ENCODE measurements around the gene APBB2. TPM values are rescaled to one million over a fixed set of nuclear protein-coding genes. Genes with fewer than 3 reads are reported as not detected.

APBB2 gene
- total RNA-seq, 2 donors from 2014 or later: 0.60 to 0.65 TPM

GRCh38 chr4:40812386-40812785 is 402.0 kb downstream of the APBB2 start:
- H3K9me3 ChIP-seq (ENCODE audit: control insufficient read depth, low read length, poor library complexity, severe bottlenecking): no peaks in the 10 kb centered on the region
- H3K27ac Mint-ChIP-seq: no peak overlapping the region
- H3K4me1 Mint-ChIP-seq: peaks cover 2% of the 10 kb centered on the region
- H3K27me3 Mint-ChIP-seq: peaks cover 10% of the 10 kb centered on the region
- no peaks in the 10 kb centered on the region for H3K36me3 Mint-ChIP-seq (ENCODE audit: low read depth)
- H3K4me3 Mint-ChIP-seq: no peak overlapping the region
- ATAC-seq: no peak
- no peak for DNase-seq

GRCh38 chr4:40811956-40812355 is 402.4 kb downstream of the APBB2 start:
- no peak for DNase-seq
- H3K36me3 Mint-ChIP-seq (ENCODE audit: low read depth): no peaks in the 10 kb centered on the region
- no peaks in the 10 kb centered on the region for H3K9me3 ChIP-seq (ENCODE audit: control insufficient read depth, low read length, poor library complexity, severe bottlenecking)
- peaks cover 13% of the 10 kb centered on the region for H3K27me3 Mint-ChIP-seq
- H3K27ac Mint-ChIP-seq: no peak overlapping the region
- H3K4me1 Mint-ChIP-seq: peaks cover 2% of the 10 kb centered on the region
- ATAC-seq: no peak
- no peak overlapping the region for H3K4me3 Mint-ChIP-seq

DNA sequence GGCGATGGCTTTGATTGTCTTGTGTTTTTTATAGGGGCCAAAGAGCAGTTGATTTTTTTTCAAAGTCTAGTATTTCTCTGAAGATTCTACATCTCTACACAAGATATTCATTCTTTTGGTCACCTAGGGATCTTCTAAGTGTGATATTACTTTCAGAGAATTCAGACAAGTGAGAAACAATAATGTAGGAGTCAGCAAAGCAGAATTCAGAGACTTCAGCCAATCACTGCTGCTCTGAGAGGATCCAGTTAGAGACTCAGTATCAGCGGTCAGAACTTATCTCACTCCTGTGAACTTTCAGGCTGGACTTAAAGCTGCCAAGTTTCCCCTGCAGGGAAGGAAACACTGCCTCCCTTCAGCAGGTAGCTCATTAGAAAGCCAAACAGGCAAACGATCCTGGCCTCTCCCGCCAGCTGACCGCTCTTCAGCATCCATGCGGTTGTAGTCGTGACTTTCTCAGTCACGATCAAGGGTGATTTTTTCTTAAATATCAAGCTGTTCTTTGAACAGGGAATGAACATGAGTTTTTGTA is 405.4 kb downstream of the APBB2 start:
- ATAC-seq: no peak
- Mint-ChIP-seq H3K36me3 (ENCODE audit: low read depth) (no peaks in the 10 kb centered on the region), H3K27ac (no peak overlapping the region), H3K27me3 (peaks cover 21% of the 10 kb centered on the region), H3K4me1 (no peaks in the 10 kb centered on the region), H3K4me3 (no peak overlapping the region)
- no peaks in the 10 kb centered on the region for H3K9me3 ChIP-seq (ENCODE audit: control insufficient read depth, low read length, poor library complexity, severe bottlenecking)
- no peak for DNase-seq

- no peaks in the 10 kb centered on the region for H3K9me3 ChIP-seq (ENCODE audit: control insufficient read depth, low read length, poor library complexity, severe bottlenecking)
- Mint-ChIP-seq H3K27me3 (peaks cover 21% of the 10 kb centered on the region), H3K4me3 (no peak overlapping the region), H3K36me3 (ENCODE audit: low read depth) (no peaks in the 10 kb centered on the region), H3K4me1 (no peaks in the 10 kb centered on the region), H3K27ac (no peak overlapping the region)
- no peak for ATAC-seq
- DNase-seq: no peak
These were observed 409.7 kb downstream of the APBB2 start for GRCh38 chr4:40804598-40804997.

- ATAC-seq: no peak
- H3K27ac Mint-ChIP-seq: no peak overlapping the region
- no peaks in the 10 kb centered on the region for H3K36me3 Mint-ChIP-seq (ENCODE audit: low read depth)
- H3K4me1 Mint-ChIP-seq: no peaks in the 10 kb centered on the region
- peaks cover 3% of the 10 kb centered on the region for H3K27me3 Mint-ChIP-seq
- no peak for DNase-seq
- H3K4me3 Mint-ChIP-seq: no peak overlapping the region
- no peaks in the 10 kb centered on the region for H3K9me3 ChIP-seq (ENCODE audit: control insufficient read depth, low read length, poor library complexity, severe bottlenecking)
These were observed 414.3 kb downstream of the APBB2 start for GRCh38 chr4:40800064-40800463.

DNA sequence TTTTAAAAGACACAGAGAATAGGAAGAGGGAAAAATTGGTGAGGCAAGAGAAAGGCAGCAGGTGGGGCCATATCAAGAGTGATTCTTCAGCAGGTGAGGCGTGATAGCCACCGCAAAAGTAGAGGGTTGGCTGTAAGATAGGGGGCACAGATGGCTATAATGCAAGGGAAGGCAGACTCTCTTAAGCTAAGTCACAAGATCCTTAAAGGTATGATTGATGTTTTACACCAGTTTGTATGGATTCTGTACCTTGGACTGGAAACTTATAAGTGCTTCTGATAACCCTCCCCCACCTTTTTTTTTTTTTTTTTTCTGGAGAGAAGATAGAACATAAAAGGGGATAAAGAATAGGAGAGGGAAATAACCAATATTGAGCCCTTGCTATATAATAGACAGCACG is 424.6 kb downstream of the APBB2 start:
- Mint-ChIP-seq H3K27ac (no peak overlapping the region), H3K27me3 (peaks cover 35% of the 10 kb centered on the region), H3K4me1 (peaks cover 3% of the 10 kb centered on the region), H3K36me3 (ENCODE audit: low read depth) (peaks cover 2% of the 10 kb centered on the region), H3K4me3 (no peak overlapping the region)
- H3K9me3 ChIP-seq (ENCODE audit: control insufficient read depth, low read length, poor library complexity, severe bottlenecking): no peaks in the 10 kb centered on the region
- ATAC-seq (no peak), DNase-seq (no peak)

DNA sequence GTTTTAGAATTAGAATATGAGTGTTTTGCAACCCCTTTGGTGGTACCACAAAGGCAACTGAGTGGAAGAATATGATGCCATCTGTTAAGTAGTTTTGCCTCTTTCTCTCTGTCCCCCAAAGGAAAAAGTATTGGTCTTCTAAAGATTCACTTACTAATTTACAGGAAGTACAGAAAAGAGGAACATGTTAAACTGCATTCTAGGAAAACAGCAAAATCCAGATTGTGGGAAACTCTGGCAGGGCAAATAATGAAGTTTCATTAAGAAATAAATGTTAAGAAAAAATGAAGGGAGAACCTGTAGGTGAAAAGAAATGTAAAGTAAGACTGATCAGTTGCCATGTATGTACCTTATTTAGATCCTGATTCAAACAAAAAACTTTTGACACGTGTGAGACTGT is 425.3 kb downstream of the APBB2 start:
- ATAC-seq: no peak
- Mint-ChIP-seq H3K27me3 (peaks cover 35% of the 10 kb centered on the region), H3K27ac (no peak overlapping the region), H3K4me1 (peaks cover 3% of the 10 kb centered on the region), H3K4me3 (no peak overlapping the region), H3K36me3 (ENCODE audit: low read depth) (peaks cover 2% of the 10 kb centered on the region)
- DNase-seq: no peak
- no peaks in the 10 kb centered on the region for H3K9me3 ChIP-seq (ENCODE audit: control insufficient read depth, low read length, poor library complexity, severe bottlenecking)

DNA sequence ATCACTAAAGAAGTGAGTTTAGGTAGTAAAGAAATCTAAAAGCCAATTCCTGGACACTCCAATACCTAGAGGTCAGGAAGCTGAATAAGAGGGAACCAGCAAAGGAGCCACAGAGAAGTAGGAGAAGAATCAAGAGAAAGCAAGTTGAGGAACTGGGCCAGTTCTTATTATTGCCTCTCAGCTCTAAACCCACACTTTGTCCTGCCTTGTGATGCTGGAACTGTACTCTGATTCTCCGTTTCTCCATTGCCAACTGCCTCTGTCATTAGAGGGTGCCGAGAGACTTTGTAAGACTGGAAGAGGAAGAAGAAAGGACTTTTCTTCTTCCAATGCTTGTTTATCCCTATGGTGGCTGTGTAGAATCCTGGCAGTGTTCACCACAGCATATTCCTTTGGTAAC is 426.0 kb downstream of the APBB2 start:
- no peaks in the 10 kb centered on the region for H3K9me3 ChIP-seq (ENCODE audit: control insufficient read depth, low read length, poor library complexity, severe bottlenecking)
- H3K27me3 Mint-ChIP-seq: peaks cover 35% of the 10 kb centered on the region
- H3K4me3 Mint-ChIP-seq: no peak overlapping the region
- DNase-seq (no peak), ATAC-seq (no peak)
- no peak overlapping the region for H3K27ac Mint-ChIP-seq
- H3K36me3 Mint-ChIP-seq (ENCODE audit: low read depth): peaks cover 2% of the 10 kb centered on the region
- H3K4me1 Mint-ChIP-seq: peaks cover 3% of the 10 kb centered on the region

DNA sequence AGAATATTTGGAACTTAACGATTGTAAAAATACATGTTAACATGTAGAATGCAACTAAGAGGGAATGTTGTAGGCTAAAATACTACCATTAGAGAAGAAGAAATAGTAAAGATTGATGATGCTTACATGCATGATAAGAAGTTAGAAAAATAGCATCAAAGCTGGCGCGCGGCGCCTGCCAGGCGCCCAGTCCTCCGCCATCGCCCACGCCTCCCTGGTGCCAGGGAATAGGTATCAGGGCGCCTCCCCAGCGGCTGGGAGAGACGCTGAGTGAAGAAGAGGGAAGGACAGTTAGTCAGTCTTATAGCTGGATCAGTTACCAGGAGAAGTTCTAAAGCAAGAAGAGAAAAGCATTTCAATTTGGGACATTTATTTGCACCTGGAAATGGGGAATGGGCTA is 428.6 kb downstream of the APBB2 start:
- Mint-ChIP-seq H3K4me1 (peaks cover 3% of the 10 kb centered on the region), H3K4me3 (no peak overlapping the region), H3K36me3 (ENCODE audit: low read depth) (no peaks in the 10 kb centered on the region), H3K27ac (no peak overlapping the region), H3K27me3 (peaks cover 36% of the 10 kb centered on the region)
- DNase-seq: no peak
- no peaks in the 10 kb centered on the region for H3K9me3 ChIP-seq (ENCODE audit: control insufficient read depth, low read length, poor library complexity, severe bottlenecking)
- no peak for ATAC-seq

DNA sequence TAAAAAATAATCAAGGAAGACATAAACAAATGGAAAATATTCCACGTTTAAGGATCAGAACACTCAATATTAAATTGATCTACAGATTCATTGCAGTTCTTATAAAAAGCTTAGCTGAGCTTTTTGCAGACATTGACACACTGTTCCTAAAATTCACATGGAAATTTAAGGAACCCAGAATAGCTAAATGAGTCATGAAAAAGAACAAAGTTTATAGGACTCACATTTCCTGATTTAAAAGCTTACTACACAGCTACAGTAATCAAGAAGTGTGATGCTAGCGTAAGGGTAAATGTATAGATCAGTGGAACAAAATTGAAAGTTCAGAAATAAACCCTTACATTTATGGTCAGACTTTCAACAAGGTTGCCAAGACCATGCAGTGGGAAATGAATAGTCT is 431.5 kb downstream of the APBB2 start:
- no peak overlapping the region for H3K27ac Mint-ChIP-seq
- peaks cover 2% of the 10 kb centered on the region for H3K36me3 Mint-ChIP-seq (ENCODE audit: low read depth)
- H3K9me3 ChIP-seq (ENCODE audit: control insufficient read depth, low read length, poor library complexity, severe bottlenecking): peaks cover 3% of the 10 kb centered on the region
- no peak overlapping the region for H3K4me3 Mint-ChIP-seq
- H3K4me1 Mint-ChIP-seq: no peaks in the 10 kb centered on the region
- ATAC-seq (no peak), DNase-seq (no peak)
- peaks cover 21% of the 10 kb centered on the region for H3K27me3 Mint-ChIP-seq

DNA sequence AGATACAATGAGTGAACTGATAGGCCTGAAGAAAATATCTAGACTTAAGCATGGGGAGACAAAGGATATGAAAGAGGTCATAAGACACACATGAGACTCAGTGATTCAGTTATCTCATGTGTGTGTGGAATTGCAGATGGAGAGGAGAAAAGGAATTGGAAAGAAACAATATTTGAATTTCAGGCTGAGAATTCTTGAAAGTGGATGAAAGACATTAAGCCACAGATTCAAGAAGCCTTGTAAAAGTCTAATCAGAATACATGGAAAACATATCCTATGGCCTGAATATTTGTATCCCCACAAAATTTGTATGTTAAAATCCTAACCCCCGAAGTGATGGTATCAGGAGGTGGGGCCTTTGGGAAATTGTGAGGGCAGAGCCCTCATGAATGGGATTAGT is 436.3 kb downstream of the APBB2 start:
- H3K9me3 ChIP-seq (ENCODE audit: control insufficient read depth, low read length, poor library complexity, severe bottlenecking): peaks cover 3% of the 10 kb centered on the region
- Mint-ChIP-seq H3K27ac (no peak overlapping the region), H3K4me3 (no peak overlapping the region), H3K4me1 (no peaks in the 10 kb centered on the region), H3K36me3 (ENCODE audit: low read depth) (peaks cover 2% of the 10 kb centered on the region), H3K27me3 (peaks cover 9% of the 10 kb centered on the region)
- ATAC-seq (no peak), DNase-seq (no peak)

DNA sequence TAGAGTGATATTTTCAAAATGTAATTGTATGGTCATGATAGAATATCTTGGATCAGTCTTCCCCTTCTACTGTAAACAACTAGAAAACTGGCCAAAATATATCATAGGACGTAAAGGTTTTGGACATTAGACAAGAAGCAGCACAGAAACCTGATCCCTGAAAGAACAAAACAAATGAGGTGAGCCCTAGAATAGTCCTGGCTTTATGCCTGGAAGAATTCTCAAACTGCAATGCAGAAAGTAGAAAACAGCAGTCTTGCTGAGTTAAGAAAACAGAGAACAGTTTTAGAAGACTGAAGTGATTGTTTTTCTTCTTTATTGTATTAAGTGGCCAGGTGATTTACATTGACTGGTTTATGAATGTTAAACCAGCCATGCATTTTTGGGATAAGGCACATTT is 445.1 kb downstream of the APBB2 start:
- DNase-seq (no peak), ATAC-seq (no peak)
- Mint-ChIP-seq H3K4me3 (no peak overlapping the region), H3K27ac (no peak overlapping the region), H3K36me3 (ENCODE audit: low read depth) (no peaks in the 10 kb centered on the region), H3K4me1 (no peaks in the 10 kb centered on the region), H3K27me3 (peaks cover 27% of the 10 kb centered on the region)
- H3K9me3 ChIP-seq (ENCODE audit: control insufficient read depth, low read length, poor library complexity, severe bottlenecking): no peaks in the 10 kb centered on the region

DNA sequence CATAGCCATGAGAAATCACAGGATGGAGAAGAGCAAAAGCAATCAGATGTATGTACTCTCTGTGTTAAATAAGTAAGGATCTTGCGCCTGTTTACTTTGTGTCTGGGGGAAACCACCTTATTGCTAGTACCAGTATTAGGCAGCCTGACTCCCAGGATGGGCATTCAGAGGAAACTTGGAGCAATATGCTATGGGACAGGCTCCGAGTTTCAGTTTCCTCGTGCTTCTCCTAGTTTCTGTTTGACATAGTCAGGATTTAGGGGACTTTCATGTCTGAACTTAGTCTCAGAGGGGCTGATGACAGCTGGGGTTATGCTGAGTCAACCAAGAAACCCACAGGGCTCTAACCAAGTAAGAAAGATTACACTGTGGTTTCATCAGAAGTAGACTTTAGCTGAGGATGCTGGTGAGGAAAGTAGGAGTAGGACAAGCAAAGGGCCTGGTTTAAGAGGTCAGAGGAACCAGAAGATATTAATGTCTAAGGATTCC is 451.1 kb downstream of the APBB2 start:
- no peak overlapping the region for H3K27ac Mint-ChIP-seq

More for the DNA sequence above, 451.1 kb downstream of the APBB2 start:
- no peaks in the 10 kb centered on the region for H3K9me3 ChIP-seq (ENCODE audit: control insufficient read depth, low read length, poor library complexity, severe bottlenecking)
- no peak overlapping the region for H3K4me3 Mint-ChIP-seq
- H3K36me3 Mint-ChIP-seq (ENCODE audit: low read depth): no peaks in the 10 kb centered on the region
- H3K27me3 Mint-ChIP-seq: no peaks in the 10 kb centered on the region
- peaks cover 8% of the 10 kb centered on the region for H3K4me1 Mint-ChIP-seq
- DNase-seq (no peak), ATAC-seq (peak; percentile 60)
